SW480 (cell line): ENCODE measurements around the gene SAMD4A.
A peak's percentile ranks its signal among the peaks of the same experiment; 100 is the strongest.

ENCODE experiments used
- DNase-seq: peaks from one replicate; pipeline ENCODE4 v3.0.0-alpha.2; 2016; ENCODE audit warnings: low spot score

The SAMD4A gene

DNA sequence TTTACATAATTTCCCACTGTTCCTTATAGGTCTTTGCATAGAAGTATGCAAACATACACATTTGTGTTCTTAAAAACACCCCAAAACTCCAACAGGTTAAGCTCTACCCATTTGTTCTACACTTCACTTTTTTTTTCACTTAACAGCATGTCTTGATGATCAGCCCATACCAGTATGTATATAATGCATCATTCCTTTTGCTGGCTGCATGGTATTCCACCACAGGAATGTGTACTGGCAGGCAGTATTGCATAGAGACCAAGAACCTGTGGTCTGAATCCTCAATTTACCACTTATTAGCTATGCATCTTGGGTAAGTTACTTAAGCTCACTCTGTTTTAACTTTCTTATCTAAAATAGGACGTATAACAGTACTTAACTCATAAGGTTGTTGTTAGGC is 65.5 kb downstream of the SAMD4A start:
- no peak for DNase-seq

DNA sequence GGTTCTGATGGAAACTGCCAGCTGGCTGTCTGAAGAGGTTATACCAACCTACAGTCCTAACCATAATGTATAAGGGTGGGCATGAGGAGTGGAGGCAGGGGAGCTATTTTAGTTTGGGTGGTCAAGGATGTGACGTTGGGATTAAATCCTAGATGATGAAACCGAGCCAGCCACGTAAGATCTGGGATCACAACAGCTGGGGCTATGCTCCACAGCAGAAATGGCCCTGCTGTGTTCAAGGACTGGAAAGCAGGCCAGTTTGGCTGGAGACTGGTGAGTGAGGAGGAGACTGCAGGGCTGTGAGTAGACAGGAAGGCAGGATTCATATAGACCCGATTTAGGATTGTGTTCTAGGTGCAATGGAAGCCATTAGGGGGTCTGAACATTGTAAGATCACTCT is 66.1 kb downstream of the SAMD4A start:
- DNase-seq: no peak

DNA sequence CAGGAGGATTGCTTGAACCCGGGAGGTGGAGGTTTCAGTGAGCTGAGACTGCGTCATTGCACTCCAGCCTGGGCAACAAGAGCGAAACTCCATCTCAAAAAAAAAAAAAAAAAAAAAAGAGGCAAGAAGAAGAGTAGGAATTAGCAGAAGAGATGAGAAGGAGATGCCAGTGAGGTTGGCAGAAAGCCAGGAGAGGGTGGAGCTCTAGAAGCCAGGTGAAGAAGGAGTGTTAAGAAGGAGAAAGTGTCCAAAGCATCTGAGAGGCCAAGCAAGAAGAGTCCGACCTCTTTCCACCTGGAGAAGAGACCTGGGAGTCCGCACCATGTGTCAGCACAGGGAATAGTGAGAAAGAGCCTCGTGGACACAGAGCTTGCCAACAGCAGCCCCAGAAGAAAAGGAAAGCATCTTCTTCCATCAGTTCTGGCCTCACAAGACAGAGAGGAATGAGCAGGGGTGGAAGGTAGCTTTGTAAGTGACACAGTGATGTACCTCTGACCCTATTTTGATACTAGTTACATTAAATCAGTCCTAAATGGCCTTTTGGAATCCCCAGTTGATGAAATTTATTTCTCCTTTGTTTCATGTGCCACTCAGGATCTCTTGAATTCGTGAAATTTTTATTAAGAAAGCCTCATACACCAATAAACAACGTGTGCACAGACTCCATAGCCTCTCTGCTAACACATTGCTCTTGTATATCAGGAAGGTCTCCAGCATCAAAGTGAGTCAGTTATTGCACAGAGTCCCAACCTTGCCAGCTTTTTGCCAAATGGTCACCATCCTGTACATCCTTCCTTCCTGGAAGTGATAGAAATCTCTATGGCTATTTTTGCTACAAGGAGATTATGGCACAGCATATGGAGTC is 70.6 kb downstream of the SAMD4A start:
- DNase-seq: no peak

DNA sequence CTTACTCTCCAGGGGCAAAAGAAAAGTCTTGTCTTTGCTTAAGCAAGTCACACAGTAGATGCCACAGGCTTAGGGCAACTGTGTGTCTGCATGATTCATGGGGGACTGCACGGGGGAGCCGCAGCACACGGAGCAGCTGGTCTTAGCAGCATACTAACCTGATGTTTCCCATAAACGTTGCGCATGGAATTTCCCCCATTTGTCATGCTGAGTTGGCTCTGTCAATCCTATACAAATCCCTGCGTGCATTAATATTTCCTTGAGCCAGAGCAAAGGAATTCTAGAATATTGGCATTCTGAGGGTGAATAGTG is 71.2 kb downstream of the SAMD4A start:
- DNase-seq: no peak

DNA sequence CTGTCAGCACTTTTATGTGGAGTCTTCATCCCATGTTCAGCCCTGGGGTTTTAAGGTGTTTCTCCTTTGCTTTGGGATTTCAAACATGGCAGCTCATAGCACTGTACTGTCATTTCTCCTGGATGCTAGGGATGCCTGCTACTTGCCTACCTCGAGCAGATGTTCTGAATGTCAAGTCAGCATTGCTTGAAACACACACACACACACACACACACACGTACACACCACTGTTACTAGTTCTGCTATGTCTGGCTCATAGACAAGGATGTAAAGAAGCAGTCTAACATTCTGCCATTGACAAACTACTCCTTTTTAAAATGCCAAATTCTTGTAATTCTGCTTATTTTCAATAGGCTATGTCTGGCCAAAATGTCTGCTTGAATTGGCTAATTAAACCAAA is 72.7 kb downstream of the SAMD4A start:
- no peak for DNase-seq

DNA sequence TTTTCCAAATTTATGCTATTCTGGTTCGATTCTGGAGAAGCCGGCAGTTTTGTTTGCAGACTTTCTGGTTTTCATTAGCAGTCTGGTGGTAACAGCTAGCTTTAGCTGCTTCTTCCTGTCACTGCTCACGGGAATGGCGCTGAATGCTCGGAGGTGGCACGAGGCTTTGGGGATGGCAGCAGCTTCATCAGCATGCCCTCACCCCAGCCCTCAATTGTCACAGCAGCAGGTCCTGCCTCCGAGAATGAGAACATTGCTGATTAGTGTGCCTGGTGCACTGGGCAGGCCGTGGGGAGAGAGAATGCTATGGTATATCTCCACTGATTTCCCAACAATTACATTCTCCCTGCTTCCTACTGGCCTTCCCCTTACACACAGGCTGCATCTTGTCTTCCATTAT is 73.6 kb downstream of the SAMD4A start:
- no peak for DNase-seq

DNA sequence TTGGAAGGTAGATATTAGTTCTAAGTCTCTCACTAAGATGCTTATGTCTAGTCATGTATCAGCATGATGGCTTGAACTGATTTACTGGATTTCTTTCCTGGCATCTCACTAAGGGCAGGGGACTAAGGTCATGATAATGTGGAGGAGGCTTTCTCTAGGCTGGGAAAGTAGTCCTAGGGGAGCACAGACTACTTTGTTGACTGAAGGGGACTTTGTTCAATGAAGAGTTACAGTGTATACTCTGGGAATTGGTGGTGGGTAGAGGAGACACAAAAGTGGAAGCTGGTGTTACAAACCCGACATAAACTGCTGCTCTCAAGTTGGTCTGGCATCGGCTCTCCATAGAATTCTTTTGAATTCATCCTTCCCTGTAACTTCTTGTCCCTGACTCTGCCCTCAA is 75.2 kb downstream of the SAMD4A start:
- no peak for DNase-seq

DNA sequence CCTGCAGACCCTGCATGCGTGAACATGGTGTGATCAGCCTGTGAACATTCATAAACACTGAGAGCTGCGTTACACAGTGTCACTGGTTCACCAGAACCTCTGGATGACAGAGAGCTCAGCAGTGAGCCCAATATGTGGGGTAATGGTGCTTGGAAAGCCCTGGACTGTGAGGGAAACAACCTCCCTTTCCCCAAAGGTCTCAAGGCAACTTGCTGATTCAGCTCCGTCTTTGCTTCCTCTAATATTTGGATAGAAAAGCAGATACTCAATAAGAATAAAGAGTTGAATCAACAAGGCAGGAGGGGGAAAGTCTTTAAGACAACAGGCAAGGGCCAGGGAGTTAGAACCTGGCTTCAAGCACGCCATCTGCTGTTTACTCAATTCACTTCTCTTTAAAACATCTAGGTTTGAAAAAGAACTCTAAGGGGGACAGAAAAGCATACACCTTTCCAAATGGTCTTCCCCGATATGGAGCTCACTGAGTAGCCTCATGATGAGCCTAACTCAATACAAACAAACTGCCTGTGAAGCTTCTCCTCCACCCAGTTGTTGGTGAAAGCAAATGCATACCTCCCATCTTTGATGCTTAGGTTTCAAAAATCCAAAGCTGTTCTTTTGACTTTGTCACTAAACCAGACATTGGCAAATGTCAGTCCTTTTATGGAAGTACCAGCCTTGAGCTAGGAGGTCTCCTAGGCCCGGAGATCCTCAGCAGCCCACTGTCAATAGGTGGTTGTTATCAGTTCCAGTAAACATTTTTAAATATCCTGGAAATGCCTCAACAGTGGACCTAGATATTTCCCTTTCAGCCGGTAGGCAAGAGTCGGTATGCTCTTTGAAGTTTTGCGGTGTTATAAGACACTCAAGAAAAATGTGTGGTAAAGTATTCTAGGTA is 76.1 kb downstream of the SAMD4A start:
- DNase-seq: peak; percentile 36

DNA sequence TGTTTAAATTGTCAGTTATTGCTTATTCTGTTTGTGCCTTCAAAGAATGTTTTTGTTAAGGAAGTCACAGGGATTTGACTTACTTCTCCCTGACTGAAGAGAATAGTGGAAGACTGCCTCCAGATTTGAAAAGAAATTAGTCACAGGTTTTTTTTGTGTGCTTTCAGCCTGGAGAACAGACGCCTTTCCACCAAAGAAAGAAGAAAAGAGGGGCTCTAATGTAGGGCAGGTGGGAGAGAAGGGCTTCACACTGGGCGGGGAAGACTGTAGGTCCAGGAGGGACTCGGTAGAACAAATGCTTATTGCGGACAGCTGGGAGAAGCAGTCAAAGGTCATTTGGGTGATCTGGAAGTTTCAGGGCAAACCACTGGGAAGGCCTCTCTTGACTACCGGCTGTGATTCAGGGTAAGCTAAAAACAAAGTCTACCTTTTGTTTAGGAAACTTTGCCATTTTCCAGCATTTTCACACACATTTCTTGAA is 76.8 kb downstream of the SAMD4A start:
- peak; percentile 77 for DNase-seq

DNA sequence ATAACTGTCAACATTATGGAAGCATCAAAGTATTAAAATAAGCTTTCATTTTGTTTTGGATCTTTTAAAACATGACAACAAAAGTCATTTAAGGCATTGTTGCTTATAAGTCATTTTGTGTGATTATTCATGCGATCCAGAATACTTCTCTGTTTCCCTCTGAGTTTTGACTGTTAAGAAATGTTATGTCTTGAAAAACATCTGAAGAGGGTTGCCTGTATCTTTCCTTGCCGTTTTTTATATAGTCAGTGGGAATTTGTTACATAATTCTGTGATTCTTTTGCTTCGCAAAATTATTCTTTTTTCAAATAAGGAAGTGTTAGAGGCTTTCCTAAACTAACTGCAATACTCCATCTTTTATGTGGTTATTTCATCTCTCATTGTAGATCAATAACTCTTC is 78.7 kb downstream of the SAMD4A start:
- no peak for DNase-seq

DNA sequence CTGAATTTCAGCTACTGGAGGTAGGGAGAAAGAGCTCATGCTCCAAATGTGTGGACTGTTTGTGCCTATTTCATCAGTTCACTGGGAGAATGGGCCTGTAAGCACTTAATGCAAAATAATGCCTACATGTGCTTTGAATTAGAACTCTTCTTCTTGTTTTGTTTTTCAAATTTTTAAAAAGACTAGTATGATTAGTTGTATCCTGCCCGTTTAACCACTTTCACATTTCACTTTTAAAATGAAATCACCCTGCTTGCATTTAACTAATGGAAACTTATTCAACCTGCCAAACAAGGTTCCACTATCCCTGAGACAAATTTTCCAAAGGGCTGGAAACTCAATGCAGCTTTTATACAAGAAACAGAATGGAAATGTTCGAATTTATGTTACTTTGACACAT is 79.7 kb downstream of the SAMD4A start:
- no peak for DNase-seq

DNA sequence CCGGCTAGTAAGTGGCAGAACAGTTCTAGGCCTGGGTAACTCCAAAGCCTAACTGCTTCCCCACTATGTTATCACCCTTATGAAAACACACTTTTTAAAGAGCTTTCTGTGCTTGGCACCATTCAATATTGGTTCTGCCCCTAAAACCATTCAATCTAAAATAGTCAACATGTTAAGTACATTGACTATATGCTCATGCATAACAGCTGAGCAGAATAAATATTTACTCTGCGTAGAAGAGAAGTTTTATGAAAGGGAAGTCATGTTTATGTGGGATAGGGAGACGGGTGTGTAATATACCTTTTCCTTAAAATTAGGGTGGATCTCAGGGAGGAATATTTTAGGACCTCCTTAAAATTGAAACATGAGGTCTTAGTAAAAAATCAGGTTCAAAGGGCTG is 80.5 kb downstream of the SAMD4A start:
- DNase-seq: no peak

DNA sequence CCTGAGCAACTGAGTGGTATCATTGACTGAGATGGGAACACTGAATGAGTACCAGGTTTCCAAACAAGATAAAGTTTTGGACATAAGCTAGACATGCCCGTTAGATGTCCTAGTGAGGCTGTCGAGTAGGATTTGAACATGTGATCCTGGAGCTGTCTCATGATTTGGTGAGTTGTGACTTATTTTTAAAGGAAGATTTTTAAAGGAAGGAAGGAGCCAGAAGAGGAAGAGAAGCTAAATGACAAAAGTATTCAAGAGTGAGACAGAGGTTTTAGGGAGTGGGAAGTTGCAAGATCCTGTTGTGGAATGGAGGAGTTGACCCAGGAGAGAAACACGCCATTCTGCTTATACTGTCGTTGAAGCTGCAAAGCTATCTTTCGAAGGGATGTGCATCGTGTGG is 82.1 kb downstream of the SAMD4A start:
- no peak for DNase-seq

DNA sequence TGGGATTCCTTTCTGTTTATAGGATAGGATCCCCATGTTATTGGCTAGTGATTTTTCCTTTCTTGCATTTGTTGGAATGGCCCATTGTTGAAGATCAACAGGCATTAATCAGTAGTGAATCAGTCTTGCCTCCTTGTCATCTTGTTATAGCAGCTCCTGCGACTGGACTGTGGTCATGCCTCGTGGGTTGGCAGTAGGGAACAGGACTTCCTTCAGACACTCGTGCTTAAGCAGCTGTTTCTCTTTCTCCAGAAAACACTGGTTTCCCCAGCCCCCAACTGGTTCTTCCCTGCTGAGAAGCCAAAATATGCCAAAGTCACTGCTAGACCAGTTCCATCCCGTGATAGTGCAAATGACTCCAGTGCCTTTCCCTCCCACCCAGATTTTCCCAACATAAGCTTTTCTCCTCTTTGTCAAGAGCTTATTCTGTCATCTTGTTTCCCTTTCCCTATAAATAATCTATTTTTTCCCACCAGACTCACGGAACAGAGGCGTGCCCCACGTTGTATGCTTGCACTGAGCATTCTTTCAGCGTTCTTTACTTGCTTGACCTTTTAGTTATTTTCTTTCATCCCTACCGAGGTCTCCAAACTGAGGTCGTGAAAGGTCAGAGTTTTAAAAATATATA is 83.5 kb downstream of the SAMD4A start:
- no peak for DNase-seq

DNA sequence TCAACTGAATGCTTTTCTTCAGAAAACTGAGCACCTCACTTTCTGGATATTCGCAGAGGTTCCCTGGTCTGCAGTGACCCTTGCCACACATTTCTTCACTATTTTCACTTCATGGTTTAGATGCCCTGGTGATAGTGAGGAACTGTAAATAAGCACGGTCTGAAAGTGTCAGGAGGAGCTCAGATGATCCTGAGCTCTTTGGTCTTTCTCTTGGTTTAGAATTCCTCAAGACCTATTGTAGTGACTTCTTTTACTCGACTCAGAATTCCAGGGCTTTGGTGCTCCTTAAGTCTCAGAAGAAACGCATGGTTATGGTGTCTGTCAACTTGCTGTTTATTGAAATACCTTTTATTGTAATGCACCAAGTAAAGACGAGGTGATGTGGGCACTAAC is 84.0 kb downstream of the SAMD4A start:
- no peak for DNase-seq

DNA sequence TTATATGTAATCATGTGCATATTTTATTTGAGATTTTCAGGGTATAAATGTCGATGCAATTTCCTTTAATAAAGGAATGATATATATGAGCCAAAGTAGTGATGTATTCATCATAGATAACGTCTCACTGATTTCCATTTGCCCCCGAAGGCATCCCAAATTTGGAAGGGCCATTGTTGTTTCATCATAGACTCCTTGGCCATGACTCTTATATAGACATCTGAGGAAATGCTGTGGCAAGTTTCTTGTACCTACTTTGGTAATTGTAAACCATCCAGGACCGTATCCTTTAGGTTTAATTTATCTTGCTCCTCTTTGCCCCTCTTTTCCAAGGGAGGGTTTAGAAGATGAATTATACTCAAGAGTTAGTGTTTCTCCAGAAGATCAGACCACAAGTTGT is 84.7 kb downstream of the SAMD4A start:
- DNase-seq: no peak

DNA sequence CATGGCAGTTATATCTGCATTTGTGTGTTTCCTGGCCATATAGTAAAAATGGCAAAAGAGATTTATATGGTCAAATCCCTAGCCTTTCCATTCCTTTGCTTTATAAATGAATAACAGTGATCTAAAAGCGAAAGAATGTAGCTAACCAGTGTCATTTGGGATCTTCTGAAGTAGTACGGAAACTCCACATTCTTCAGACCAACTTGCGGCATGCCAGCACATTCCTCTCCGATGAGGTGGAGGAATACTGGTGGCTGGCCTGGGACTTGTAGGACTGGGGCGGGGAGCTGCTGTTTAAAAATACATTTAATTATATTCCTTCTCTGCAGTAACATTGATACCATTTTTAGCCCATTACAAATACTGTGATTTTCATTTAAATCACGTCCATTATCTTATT is 85.3 kb downstream of the SAMD4A start:
- peak; percentile 88 for DNase-seq

DNA sequence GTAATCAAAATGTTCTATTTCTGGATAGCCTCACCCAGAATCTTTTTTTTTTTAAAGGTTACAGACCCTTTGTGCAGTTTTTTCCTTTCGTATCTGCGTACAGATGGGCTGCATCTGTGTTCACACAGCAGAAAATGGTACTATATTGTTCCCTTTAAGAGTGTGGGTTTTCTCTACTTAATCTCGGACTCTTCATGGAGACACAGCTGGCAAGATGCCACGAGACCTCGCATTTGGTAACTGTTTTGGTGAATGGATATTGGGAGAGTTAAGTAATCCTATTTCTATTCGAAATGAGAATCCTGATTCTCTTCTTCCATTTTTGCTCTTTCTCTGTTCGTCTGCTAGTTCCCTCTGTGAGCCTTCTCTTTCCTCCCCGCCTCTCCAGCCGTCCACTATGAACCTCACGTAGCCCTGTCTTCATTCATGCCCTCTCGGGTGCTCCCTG is 85.7 kb downstream of the SAMD4A start:
- no peak for DNase-seq

DNA sequence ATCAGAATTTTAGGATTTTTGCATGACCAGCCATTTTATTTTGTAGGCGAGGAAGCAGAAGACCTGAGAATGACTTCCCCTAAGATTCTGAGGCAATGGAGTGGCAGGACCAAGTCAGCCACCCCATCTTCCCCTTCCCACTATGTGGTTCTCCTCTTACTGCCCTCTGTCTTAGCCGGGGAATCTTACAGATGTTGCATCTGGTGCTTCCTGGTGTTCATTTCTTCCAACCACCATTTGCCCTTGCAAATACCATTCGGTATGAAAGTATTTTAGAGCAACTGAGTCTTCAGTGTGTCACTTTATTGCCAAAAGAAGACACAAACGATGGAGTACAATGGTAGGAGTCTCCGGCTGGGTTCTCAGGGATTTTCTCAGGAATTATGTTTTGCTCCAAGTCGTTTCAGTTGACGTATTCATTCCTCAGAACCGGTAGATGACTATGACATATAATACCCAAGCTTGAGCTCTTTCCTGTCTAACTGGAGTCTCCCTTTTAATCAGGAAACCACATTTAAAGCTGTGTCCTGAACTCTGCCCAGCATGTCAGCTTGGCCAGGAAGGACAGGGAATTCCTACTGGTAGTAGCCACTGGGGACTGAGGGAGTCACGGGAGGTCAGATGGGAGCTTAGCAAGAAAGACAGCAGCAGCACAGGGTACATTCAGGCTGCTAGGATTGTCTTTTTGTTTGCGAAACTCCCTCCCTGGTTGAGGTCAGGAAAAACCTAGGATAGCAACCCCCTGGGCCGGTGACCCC is 87.0 kb downstream of the SAMD4A start:
- peak; percentile 76 for DNase-seq

DNA sequence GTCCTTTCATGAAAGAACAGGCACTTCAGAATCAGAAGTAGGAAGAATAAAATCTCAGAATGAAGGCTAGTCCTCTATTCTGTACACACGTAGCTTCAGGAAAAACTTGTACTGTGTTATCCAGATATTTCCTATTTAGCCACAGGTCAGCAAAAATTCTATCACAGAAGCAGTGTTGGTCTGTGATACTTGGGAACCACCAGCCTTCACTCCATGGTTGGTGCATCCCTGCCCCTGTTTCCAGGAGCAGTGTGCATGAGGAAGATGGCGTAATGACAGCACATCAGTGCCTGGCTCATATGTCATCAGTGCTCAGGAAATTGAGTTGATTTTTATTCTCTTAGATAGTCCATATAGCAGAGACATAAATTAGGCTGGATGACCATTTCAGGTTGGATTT is 87.7 kb downstream of the SAMD4A start:
- no peak for DNase-seq

DNA sequence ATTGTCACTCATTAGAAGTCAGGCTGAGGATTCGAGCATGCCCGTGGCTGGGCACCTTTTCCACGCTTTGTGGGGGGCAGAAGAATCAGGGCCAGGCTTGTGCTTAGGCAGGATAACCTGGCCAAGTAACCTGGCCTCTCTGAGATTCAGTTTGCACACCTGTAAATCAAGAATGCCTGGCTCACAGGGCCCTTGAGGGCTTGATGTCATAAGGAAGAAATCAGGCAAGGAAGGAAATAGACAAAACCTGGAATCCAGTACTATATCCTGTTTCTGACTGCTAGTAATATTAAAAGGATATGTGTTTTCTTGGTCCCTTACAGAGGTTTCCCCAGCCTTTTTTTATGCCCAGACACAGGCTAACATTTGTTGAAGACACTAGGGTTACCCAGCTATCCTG is 91.9 kb downstream of the SAMD4A start:
- DNase-seq: no peak

DNA sequence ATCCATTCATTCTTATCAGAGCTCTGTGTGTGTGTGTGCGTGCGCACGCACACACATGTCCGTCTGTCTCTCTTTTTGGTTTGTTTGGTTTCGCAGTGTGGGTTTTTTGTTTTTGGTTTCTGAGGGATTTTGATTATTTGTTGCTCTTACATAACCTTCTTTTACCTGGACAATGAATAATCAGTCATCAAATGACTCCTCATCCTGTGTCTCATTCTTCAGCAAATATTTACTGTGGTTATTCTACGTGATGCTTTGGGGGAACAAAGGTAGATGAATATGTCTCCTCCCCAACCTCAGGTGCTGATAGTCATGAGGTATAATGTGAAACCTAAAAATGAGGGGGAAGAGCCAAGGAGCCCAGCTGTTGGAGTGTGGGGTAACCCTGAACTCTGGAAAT is 92.4 kb downstream of the SAMD4A start:
- DNase-seq: no peak
